ENCODE data around the gene VCL.

GRCh38 chr10:74011770-74012169 lies 13.9 kb downstream of the VCL start:
- no peak for TF ChIP-seq TAF1 (IDR thresholded peaks at IDR 0.05; ENCODE audit: low read depth, low read length)
- no peak for TF ChIP-seq EGR1 (IDR thresholded peaks at IDR 0.05; ENCODE audit: borderline replicate concordance, low read depth, low read length)
- no peak for TF ChIP-seq GABPA (IDR thresholded peaks at IDR 0.05; ENCODE audit: borderline replicate concordance, insufficient read depth, low read length)

Measured in H1 (cell line).